A172 (cell line): Measurements from ENCODE around the gene NTNG2. TPM values are rescaled to one million over a fixed set of nuclear protein-coding genes. Genes with fewer than 3 reads are reported as not detected.

Experiments
- DNase-seq: peaks from one replicate; pipeline ENCODE4 v3.0.0-alpha.2; 2015; ENCODE audit warnings: low spot score
- total RNA-seq: library from RNA; depleted of rRNA; stranded (reverse); fragments of >200 nt; shearing (Covaris generic); gene quantifications from 2 replicates; pipeline ENCODE4 v1.2.3, GENCODE V29; 2014

NTNG2 gene
- total RNA-seq, 1 experiment from 2014 or later, result 5.7 TPM

GRCh38 chr9:132235894-132236661, 74.2 kb downstream of the NTNG2 start:
- peak; percentile 62 for DNase-seq

DNA sequence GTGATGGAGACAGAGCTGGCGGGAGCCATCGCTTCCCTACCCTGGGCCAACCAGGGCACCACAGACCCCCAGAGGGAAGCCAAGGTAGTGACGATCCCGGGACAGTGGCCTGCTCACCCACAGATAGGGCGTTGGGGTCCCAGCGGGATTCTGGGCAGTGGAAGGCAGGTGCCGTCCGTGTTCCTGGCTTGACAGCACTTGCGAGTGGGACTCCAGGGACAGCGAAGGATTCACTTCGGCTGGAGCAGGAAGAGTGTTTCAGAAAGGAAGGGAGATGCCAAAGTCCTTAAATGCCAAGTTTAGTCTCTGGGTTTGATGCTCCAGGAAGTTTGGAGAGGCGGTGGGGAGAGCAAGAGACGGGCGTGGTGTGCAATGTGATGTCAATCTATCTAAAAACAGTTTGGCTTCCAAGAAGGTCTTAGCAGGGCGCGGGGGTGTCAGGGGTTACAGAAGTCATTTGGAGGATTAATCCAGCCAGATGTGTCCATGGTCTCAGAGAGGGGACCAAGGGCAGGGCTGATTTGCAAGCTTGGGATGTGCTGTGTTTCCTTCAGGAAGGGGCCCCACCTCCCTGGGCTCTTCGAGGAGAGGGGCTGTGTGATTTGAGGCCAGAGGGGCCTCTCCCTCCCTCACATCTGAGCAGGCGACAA, 74.9 kb downstream of the NTNG2 start:
- no peak for DNase-seq

GRCh38 chr9:132237481-132237880, 75.6 kb downstream of the NTNG2 start:
- DNase-seq, result peak; percentile 65

GRCh38 chr9:132238026-132238972, 76.4 kb downstream of the NTNG2 start:
- DNase-seq, result peak; percentile 41

- no peak for DNase-seq
Measured at GRCh38 chr9:132238992-132239391, 77.1 kb downstream of the NTNG2 start.

- no peak for DNase-seq
Measured at GRCh38 chr9:132239518-132239917, 77.7 kb downstream of the NTNG2 start.

- DNase-seq, result no peak
Measured at GRCh38 chr9:132239999-132240840, 78.4 kb downstream of the NTNG2 start.

DNA sequence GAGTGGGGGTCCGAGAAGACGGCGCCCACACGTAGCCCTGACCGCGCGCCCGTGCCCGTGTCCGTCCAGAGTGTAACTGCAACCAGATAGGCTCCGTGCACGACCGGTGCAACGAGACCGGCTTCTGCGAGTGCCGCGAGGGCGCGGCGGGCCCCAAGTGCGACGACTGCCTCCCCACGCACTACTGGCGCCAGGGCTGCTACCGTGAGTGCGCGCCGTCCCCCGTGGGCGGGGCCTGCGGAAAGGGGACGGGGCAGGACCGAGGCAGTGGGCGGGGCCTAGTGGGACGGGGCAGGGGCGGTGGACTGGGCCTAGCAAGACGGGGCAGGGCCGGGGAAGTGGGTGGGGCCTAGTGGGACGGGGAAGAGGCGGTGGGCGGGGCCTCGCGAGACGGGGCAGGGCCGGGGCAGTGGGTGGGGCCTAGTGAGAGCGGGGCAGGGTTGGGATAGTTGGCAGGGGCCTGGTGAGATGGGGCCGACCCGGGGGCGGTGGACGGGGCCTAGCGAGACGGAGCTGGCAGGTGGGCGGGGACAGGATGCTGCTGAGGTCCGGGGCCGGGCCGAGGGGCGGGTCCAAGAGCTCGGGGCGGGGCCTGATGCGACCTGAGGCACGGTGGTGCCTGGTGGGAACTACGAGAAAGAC, 79.1 kb downstream of the NTNG2 start:
- DNase-seq, result peak; percentile 79

- no peak for DNase-seq
Measured at GRCh38 chr9:132241483-132241839, 79.6 kb downstream of the NTNG2 start.

- DNase-seq, result no peak
Measured at GRCh38 chr9:132241840-132242620, 80.2 kb downstream of the NTNG2 start.

- no peak for DNase-seq
Measured at GRCh38 chr9:132242621-132243155, 80.8 kb downstream of the NTNG2 start.

GRCh38 chr9:132243156-132244074, 81.6 kb downstream of the NTNG2 start:
- peak; percentile 59 for DNase-seq

GRCh38 chr9:132244582-132245455, 83.0 kb downstream of the NTNG2 start:
- peak; percentile 42 for DNase-seq

DNA sequence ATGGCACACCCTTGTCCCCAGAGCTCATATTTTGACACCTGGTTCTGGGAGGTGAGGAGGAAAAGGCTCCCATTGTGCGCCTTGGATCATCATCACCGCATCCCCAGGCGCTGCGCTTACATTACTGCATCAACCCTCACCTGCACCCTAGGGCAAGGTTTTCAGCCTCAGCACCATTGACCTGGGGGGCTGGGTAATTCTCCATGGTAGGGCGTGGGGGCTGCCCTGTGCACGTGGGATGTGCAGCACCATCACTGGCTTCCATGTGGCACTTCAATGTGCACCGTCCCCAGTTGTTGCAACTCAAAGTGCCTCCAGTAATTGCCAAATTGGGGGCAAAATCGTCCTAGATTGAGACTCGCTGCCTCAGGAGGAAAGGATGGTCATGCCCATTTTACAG, 83.6 kb downstream of the NTNG2 start:
- DNase-seq, result no peak

DNA sequence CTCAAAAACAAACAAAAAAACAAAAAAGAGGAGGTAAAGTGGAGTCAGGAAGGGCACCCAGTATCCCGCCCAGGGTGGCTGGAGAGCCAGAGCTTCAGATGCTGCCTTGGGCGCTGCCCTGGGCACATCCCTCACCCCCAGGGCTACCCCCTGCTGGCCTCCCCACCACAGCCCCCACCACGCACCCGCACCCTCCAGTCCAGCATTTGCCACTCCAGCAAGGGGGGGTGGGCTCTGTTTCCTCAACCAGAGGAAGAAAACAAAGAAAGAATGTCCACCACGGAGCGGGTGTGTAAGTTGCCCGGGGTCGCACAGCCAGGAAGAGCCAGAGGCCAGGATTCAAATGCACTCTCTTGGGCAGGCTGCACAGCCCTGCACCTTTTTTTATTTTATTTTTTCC, 86.1 kb downstream of the NTNG2 start:
- no peak for DNase-seq

- DNase-seq, result no peak
Measured at GRCh38 chr9:132249123-132249522, 87.3 kb downstream of the NTNG2 start.

- no peak for DNase-seq
Measured at GRCh38 chr9:132249690-132250089, 87.8 kb downstream of the NTNG2 start.
